SU-DHL-6 (cell line): Measurements from ENCODE around the gene KRTDAP.

ENCODE experiments used
- H2AFZ ChIP-seq: fragments of 200-600 bp; sonication (generic); 2 replicates; pipeline ENCODE4 v1.6.1; 2014; ENCODE audit warnings: low read depth, mild to moderate bottlenecking, moderate library complexity, mixed read lengths, antibody characterized with exemption, low read length; ENCODE audit not compliant: severe bottlenecking
- H3F3A ChIP-seq: fragments of 200-600 bp; shearing (Covaris generic); 2 replicates; pipeline ENCODE4 v1.6.0; 2016; ENCODE audit warnings: antibody characterized with exemption, mild to moderate bottlenecking; ENCODE audit not compliant: insufficient read depth
- H3K27ac ChIP-seq: fragments of 200-600 bp; sonication (generic); 2 replicates; pipeline ENCODE4 v1.5.1; 2016; ENCODE audit warnings: low read depth, mild to moderate bottlenecking, low read length, moderate library complexity, mixed read lengths
- H3K27me3 ChIP-seq: fragments of 200-600 bp; sonication (generic), shearing (Covaris generic); 2 replicates; pipeline ENCODE4 v1.6.0; 2014; ENCODE audit warnings: mild to moderate bottlenecking, low read length
- H3K36me3 ChIP-seq: fragments of 200-600 bp; sonication (generic); 2 replicates; pipeline ENCODE4 v1.6.1; 2014; ENCODE audit warnings: mild to moderate bottlenecking, low read length, mixed read lengths
- H3K4me2 ChIP-seq: fragments of 300-600, 200-600 bp; shearing (Covaris generic), sonication (generic); 2 replicates; pipeline ENCODE4 v1.6.0; 2014; ENCODE audit warnings: low read length, low read depth, mild to moderate bottlenecking; ENCODE audit not compliant: poor library complexity, severe bottlenecking
- H3K4me3 ChIP-seq: fragments of 200-600 bp; sonication (generic); 2 replicates; pipeline ENCODE4 v1.5.1; 2014; ENCODE audit warnings: antibody characterized with exemption, low read length, mild to moderate bottlenecking, mixed read lengths; ENCODE audit not compliant: insufficient read depth, poor library complexity, severe bottlenecking
- H3K79me2 ChIP-seq: fragments of 200-600 bp; sonication (generic); 2 replicates; pipeline ENCODE4 v1.6.1; 2014; ENCODE audit warnings: mild to moderate bottlenecking, low read length, moderate library complexity; ENCODE audit not compliant: insufficient read depth
- H3K9ac ChIP-seq: fragments of 200-600 bp; sonication (generic); 2 replicates; pipeline ENCODE4 v1.7.0; 2014; ENCODE audit warnings: mild to moderate bottlenecking, low read length
- H3K9me2 ChIP-seq: fragments of 200-600 bp; sonication (generic); replicated peaks from 2 replicates; pipeline ENCODE4 v1.6.1; 2014; ENCODE audit warnings: low read length; ENCODE audit not compliant: insufficient read depth
- H3K9me3 ChIP-seq: fragments of 200-600 bp; sonication (generic); 2 replicates; pipeline ENCODE4 v1.6.1; 2014; ENCODE audit warnings: low read length, mixed read lengths; ENCODE audit not compliant: insufficient read depth
- H4K20me1 ChIP-seq: fragments of 200-600 bp; sonication (generic); 2 replicates; pipeline ENCODE4 v1.6.1; 2014; ENCODE audit warnings: low read depth, mild to moderate bottlenecking, antibody characterized with exemption, low read length, moderate library complexity, mixed read lengths
- EZH2phosphoT487 ChIP-seq: fragments of 200-600 bp; sonication (generic), shearing (Covaris generic); conservative IDR thresholded peaks from 2 replicates; pipeline ENCODE4 v1.6.1; 2018; ENCODE audit warnings: mild to moderate bottlenecking, antibody characterized with exemption, low read length, moderate library complexity, mixed read lengths
- TF ChIP-seq, protein P1 (sequence below): fragments of 200-600 bp; sonication (generic); IDR thresholded peaks from one replicate; pipeline ENCODE4 v1.5.1; 2017; ENCODE audit warnings: antibody characterized with exemption, mild to moderate bottlenecking, low read length, moderate library complexity; ENCODE audit not compliant: insufficient read depth, poor library complexity, severe bottlenecking

KRTDAP gene

DNA sequence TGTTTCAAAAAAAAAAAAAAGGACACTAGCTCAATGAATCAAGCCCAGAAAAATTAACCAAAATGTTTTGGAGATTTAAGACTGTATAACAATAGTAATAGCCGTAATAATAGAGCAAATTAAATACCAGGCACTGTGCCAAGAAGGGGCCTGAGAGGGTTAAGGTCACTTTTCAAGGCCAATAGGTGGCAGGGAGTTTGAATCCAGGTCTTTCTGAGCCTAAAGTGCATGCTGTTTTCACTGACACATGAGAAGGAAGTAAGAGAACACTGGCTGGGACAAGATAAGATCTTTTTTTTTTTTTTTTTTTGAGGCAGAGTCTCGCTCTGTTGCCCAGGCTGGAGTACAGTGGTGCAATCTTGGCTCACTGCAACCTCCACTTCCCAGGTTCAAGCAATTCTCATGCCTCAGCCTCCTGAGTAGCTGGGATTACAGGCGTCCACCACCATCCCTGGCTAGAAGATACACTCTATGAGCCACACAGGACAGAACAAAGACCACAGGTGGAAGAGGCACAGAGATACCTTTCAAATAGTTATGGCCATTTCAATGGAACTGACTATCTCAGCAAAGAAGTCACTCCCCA is 34.6 kb downstream of the KRTDAP start:
- no peaks in the 10 kb centered on the region for H3K9me3 ChIP-seq
- H3F3A ChIP-seq: no peaks in the 10 kb centered on the region

DNA sequence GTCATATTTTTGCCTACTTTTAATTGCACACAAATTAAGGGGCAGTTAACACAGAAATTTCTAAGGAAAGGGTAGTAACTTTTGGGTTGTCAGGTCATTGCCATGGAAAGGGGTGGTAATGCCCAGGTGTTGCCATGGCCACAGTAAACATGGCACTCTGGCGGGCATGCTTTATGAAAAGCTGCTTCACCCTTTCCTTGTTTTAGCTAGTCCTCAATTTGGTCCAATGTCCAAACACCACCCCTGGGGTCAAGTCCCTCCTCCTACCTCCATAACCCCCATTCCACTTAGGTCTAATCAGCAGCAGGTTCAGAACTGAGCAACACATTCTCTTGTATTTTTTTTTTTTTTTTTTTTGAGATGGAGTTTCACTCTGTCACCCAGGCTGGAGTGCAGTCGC is 35.6 kb downstream of the KRTDAP start:
- H4K20me1 ChIP-seq: no peaks in the 10 kb centered on the region
- H3K79me2 ChIP-seq: no peaks in the 10 kb centered on the region
- no peak overlapping the region for H2AFZ ChIP-seq
- no peak overlapping the region for H3K27ac ChIP-seq
- no peaks in the 10 kb centered on the region for H3K27me3 ChIP-seq
- no peaks in the 10 kb centered on the region for H3K9me3 ChIP-seq
- H3K4me2 ChIP-seq: no peak overlapping the region
- no peak overlapping the region for H3K9ac ChIP-seq
- no peak overlapping the region for H3K4me3 ChIP-seq
- no peaks in the 10 kb centered on the region for H3K36me3 ChIP-seq
- TF ChIP-seq, protein P1, sequence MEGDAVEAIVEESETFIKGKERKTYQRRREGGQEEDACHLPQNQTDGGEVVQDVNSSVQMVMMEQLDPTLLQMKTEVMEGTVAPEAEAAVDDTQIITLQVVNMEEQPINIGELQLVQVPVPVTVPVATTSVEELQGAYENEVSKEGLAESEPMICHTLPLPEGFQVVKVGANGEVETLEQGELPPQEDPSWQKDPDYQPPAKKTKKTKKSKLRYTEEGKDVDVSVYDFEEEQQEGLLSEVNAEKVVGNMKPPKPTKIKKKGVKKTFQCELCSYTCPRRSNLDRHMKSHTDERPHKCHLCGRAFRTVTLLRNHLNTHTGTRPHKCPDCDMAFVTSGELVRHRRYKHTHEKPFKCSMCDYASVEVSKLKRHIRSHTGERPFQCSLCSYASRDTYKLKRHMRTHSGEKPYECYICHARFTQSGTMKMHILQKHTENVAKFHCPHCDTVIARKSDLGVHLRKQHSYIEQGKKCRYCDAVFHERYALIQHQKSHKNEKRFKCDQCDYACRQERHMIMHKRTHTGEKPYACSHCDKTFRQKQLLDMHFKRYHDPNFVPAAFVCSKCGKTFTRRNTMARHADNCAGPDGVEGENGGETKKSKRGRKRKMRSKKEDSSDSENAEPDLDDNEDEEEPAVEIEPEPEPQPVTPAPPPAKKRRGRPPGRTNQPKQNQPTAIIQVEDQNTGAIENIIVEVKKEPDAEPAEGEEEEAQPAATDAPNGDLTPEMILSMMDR: no peak
- no peak for TF ChIP-seq EZH2phosphoT487
- H3F3A ChIP-seq: no peaks in the 10 kb centered on the region
- no peaks in the 10 kb centered on the region for H3K9me2 ChIP-seq

More for the DNA sequence above, 34.6 kb downstream of the KRTDAP start:
- Histone ChIP-seq H2AFZ (no peak overlapping the region), H3K27me3 (no peaks in the 10 kb centered on the region), H3K9me2 (no peaks in the 10 kb centered on the region), H3K79me2 (no peaks in the 10 kb centered on the region), H3K27ac (no peak overlapping the region), H4K20me1 (no peaks in the 10 kb centered on the region), H3K36me3 (no peaks in the 10 kb centered on the region), H3K4me3 (no peak overlapping the region), H3K4me2 (no peak overlapping the region), H3K9ac (no peak overlapping the region)
- TF ChIP-seq EZH2phosphoT487: no peak
- TF ChIP-seq, protein P1: no peak

DNA sequence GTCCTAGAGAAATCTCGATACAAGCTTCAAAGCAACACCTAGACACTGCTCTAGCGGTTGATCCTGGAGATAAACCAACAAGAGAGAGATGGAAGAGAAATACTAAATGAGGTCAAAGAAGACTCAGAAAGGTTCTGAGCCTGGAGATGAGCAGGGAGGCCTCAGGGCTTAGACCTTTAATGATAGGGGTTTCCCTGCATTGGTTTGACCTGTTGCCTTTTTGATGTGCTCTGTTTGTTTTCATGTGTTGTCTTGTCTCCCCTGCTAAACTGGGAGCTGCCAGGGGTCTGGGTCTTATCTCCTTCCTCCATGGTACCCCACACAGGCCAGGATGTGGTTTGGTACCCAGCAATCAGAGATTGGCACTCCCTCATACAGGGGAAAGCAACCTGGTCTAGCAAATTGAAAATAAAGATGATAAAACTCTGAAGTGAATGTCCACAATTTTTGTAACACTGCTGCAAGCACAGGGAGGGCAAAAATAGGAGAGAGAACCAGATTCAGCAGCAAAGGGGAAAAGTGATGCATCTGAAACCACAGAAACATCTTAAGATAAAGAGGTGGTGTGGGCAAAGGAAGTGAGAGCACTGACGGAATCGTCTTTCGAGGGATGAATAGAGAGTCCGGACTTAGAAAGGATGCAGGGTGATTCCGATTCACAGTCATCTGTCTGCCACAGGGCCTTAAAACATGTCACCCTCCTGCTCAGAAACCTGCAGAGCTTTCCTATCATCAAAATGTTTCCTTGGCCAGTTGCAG is 38.7 kb downstream of the KRTDAP start:
- Histone ChIP-seq H3K79me2 (no peaks in the 10 kb centered on the region), H3K27me3 (no peaks in the 10 kb centered on the region), H3K27ac (no peak overlapping the region), H4K20me1 (no peaks in the 10 kb centered on the region), H3F3A (no peaks in the 10 kb centered on the region), H2AFZ (no peak overlapping the region), H3K4me3 (no peak overlapping the region), H3K4me2 (no peak overlapping the region), H3K9me2 (no peaks in the 10 kb centered on the region), H3K9me3 (no peaks in the 10 kb centered on the region), H3K9ac (no peak overlapping the region), H3K36me3 (no peaks in the 10 kb centered on the region)
- no peak for TF ChIP-seq EZH2phosphoT487
- TF ChIP-seq, protein P1: no peak
